GM20000 (cell line): ENCODE data around the gene NFIC.
A peak's percentile ranks its signal among the peaks of the same experiment; 100 is the strongest.

ENCODE experiments used
- DNase-seq: peaks from one replicate; pipeline ENCODE4 v3.0.0; 2012; ENCODE audit warnings: low spot score
- CTCF ChIP-seq: IDR thresholded peaks from 2 replicates; pipeline ENCODE4 v1.5.1; 2012; ENCODE audit warnings: mild to moderate bottlenecking, control low read depth; ENCODE audit errors: extremely low read depth, missing control alignments

Gene NFIC

GRCh38 chr19:3474614-3475013 is 108.2 kb downstream of the NFIC start:
- DNase-seq = no peak
- TF ChIP-seq CTCF = no peak

- DNase-seq = no peak
- no peak for TF ChIP-seq CTCF
These were observed 109.1 kb downstream of the NFIC start for GRCh38 chr19:3475449-3475848.

GRCh38 chr19:3476830-3477229 is 110.4 kb downstream of the NFIC start:
- no peak for DNase-seq
- TF ChIP-seq CTCF = no peak

- no peak for TF ChIP-seq CTCF
- DNase-seq = no peak
These were observed 111.1 kb downstream of the NFIC start for GRCh38 chr19:3477506-3477905.

GRCh38 chr19:3477951-3478350 is 111.6 kb downstream of the NFIC start:
- TF ChIP-seq CTCF = no peak
- DNase-seq = no peak

- no peak for DNase-seq
- TF ChIP-seq CTCF = no peak
These were observed 112.2 kb downstream of the NFIC start for GRCh38 chr19:3478409-3479176.

GRCh38 chr19:3479177-3479833 is 112.9 kb downstream of the NFIC start:
- TF ChIP-seq CTCF = no peak
- DNase-seq = peak; percentile 79
